Cardiac fibroblast (primary cell): Measurements from ENCODE around the gene EXOSC10.
"Not testable (repeated sequence)": the region's sequence is repeated elsewhere in the genome, so short reads cannot be mapped to it uniquely, and the experiment has no call there.

Experiments used
- DNase-seq, 2 donors: peaks; one replicate each; pipeline versions ENCODE4 v3.0.0 to v3.0.0-alpha.2; 2010; ENCODE audit warnings: low read depth in 2 of 2
- H3K4me3 ChIP-seq, 2 donors: replicated peaks in 1 of 2; 1 replicate in 1 of 2; 2 replicates in 1 of 2; pipeline ENCODE4 v1.5.1; 2011; ENCODE audit warnings: low read depth in 2 of 2, low read length in 2 of 2, mild to moderate bottlenecking in 2 of 2, moderate library complexity in 1 of 2
- TF ChIP-seq, protein P1 (sequence below): IDR thresholded peaks from one replicate; pipeline ENCODE4 v1.5.1; 2011; ENCODE audit warnings: low read depth, mild to moderate bottlenecking, low read length, inconsistent platforms

The EXOSC10 gene

DNA sequence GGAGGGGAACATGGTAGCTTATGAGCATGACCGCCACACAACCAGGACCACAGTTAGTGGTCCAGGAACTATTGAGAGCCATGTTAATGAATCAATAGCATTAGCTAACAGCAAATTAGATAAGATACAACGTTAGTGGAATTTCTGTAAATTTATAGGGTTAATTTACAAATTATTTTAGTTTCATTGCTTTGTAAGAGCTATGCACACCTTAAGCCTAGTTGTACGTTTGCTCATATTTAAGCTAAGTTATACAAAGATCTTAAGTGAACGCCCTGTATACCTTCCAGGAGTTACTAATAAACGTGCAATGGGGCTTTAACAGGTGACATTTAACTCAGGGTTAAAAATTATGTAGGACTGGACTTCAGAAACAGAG lies 749 bp downstream of the EXOSC10 start:
- no peak for DNase-seq
- H3K4me3 ChIP-seq: peak overlapping the region; percentile 97 to 99
- TF ChIP-seq, protein P1, sequence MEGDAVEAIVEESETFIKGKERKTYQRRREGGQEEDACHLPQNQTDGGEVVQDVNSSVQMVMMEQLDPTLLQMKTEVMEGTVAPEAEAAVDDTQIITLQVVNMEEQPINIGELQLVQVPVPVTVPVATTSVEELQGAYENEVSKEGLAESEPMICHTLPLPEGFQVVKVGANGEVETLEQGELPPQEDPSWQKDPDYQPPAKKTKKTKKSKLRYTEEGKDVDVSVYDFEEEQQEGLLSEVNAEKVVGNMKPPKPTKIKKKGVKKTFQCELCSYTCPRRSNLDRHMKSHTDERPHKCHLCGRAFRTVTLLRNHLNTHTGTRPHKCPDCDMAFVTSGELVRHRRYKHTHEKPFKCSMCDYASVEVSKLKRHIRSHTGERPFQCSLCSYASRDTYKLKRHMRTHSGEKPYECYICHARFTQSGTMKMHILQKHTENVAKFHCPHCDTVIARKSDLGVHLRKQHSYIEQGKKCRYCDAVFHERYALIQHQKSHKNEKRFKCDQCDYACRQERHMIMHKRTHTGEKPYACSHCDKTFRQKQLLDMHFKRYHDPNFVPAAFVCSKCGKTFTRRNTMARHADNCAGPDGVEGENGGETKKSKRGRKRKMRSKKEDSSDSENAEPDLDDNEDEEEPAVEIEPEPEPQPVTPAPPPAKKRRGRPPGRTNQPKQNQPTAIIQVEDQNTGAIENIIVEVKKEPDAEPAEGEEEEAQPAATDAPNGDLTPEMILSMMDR: no peak

DNA sequence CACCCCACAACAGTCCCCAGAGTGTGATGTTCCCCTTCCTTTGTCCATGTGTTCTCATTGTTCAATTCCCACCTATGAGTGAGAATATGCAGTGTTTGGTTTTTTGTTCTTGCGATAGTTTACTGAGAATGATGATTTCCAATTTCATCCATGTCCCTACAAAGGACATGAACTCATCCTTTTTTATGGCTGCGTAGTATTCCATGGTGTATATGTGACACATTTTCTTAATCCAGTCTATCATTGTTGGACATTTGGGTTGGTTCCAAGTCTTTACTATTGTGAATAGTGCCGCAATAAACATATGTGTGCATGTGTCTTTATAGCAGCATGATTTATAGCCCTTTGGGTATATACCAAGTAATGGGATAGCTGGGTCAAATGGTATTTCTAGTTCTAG lies 15.9 kb downstream of the EXOSC10 start:
- DNase-seq, H3K4me3 ChIP-seq: not testable (repeated sequence)

DNA sequence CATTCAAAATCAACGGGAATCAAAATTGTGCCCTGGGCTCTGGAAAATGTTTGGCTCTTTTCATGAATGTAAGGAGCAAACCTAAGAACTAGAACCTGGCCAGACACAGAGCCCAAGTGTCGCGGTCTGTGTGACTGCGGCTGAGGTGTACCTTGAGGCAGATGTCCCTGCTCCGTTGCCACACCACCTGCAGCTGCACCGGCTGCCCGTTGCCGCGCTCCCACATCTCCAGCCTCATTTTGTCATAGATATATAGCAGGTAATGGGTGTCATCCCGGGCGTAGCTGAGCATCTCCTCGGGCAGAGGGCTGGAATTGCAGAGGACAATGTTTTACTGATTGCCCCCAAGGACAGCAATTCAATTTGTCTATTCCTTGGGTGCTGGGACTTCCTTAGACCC lies 18.7 kb downstream of the EXOSC10 start:
- no peak overlapping the region for H3K4me3 ChIP-seq
- DNase-seq: no peak
- TF ChIP-seq, protein P1: no peak

DNA sequence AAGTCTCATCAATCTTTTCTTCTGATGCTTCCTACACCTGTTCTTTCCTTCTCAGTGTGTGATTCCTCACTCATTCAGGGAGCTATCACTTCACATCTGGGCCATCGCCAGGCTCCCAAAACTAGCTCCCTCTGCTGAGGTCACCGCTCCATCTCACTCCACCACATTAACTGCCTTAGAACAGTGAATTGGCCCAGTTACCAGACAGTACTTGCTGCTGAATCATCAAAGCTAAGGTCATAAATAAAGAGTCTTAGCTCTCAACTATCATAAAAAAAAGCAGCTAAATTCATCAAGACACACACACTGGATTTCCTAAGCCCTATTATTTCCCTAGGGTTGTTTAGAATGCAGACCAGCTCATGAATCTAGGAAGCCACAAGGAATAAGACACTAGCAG lies 21.0 kb downstream of the EXOSC10 start:
- no peak for DNase-seq
- TF ChIP-seq, protein P1: no peak
- no peak overlapping the region for H3K4me3 ChIP-seq

DNA sequence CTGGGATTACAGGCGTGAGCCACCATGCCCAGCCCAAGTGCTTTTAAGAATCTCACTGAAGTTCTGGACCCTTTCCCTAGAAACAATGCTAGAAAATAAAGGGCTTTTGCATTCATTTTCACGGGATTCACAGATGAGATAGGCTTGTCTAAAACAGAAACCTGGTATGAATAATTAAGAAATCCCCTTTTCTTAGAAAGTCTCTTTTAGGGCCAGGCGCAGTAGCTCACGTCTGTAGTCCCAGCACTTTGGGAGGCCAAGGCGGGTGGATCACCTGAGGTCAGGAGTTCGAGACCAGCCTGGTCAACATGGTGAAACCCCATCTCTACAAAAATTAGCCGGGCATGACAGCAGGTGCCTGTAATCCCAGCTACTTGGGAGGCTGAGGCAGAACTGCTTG lies 26.3 kb downstream of the EXOSC10 start:
- not testable (repeated sequence) for DNase-seq, H3K4me3 ChIP-seq

DNA sequence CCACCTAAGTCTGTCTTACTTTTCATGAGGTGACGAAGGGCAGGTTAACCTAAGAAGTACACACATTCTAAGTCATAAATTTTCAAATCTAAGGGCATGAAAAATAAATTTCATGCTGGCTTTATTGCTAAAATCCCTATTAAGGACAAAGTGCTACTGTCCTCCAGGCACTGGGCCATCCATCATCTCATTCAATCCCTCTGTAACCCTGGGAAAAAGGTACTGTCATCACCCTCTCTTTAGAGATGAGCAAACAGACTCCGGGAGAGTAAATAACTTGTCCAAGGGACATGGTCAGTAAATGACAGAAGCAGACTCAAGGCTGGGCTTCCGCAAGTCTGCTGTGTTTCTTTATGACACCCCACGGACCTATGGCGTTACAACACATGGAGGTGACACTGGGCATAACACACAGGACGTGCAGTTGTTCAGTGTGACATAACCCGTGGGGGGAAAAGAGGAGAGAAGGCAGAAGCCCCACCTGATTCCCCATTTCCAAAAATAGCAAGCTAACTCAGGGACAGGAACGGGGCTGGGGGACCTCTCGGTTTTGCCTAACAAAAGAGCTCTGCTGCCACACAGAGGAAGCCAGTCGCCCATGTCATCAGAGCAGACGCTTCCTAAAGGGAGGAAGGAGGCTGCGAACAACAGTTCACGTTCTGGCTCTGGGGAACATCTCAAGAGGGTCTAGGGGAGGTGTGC lies 27.3 kb downstream of the EXOSC10 start:
- no peak for DNase-seq
- TF ChIP-seq, protein P1: no peak

DNA sequence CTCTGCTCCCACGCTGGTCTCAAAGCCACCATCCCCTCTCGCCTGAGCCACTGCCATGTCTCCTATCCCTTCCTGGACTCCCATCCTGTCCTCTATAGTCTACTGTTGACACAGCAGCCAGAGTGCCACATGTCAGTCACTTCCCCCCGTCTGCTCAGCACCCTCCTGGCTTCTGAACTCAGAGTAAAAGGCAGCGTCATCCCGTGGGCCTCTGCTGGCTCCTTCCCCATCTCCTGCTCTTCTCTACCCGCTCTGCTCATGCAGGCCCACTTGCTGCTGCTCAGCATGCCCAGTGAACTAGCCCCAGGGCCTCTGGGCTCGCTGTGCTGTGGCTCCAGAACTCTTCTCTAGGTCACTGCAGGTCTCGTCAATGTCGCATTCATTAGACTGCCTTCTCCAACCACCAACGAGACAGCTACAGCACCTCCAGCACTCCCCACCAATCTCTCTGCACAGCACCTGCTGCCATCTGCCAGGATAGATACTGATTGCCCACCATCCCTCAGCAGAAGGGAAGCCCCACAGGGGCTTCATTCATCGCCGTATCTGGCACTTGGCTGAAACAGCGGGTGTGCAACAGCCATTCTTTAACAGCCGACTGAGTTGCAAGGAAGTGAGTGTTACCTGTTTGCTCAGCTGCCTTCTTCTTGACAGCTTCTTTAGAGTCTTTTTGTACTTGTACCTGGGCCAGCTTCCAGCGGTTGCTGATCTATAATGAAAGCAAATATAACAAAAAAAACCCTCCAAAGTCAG lies 28.0 kb downstream of the EXOSC10 start:
- no peak overlapping the region for H3K4me3 ChIP-seq
- TF ChIP-seq, protein P1: no peak
- DNase-seq: no peak

More for the DNA sequence above, 27.3 kb downstream of the EXOSC10 start:
- no peak overlapping the region for H3K4me3 ChIP-seq
